HL-60 (cell line): ENCODE results near the gene FHL2.

Source experiments
- DNase-seq, 2 experiments: peaks; one replicate each; pipeline ENCODE4 v3.0.0-alpha.2; 2010 to 2020; ENCODE audit warnings: low read depth in 1 of 2, low spot score in 1 of 2
- H3K27ac ChIP-seq: fragments of 250-450 bp; sonication (Bioruptor Pico); replicated peaks from 2 replicates; pipeline ENCODE4 v1.5.1; 2020; ENCODE audit warnings: mild to moderate bottlenecking, moderate library complexity
- H3K27me3 ChIP-seq: fragments of 250-450 bp; sonication (Bioruptor Pico); 2 replicates; pipeline ENCODE4 v1.5.1; 2021; ENCODE audit warnings: mild to moderate bottlenecking, moderate library complexity; ENCODE audit not compliant: insufficient read depth, poor library complexity, severe bottlenecking
- H3K4me3 ChIP-seq: replicated peaks from 2 replicates; pipeline ENCODE4 v1.5.1; 2011; ENCODE audit warnings: mild to moderate bottlenecking, control low read depth, low read length; ENCODE audit not compliant: insufficient read depth
- CTCF ChIP-seq: IDR thresholded peaks from one replicate; pipeline ENCODE4 v1.5.1; 2011; ENCODE audit warnings: low read length, control low read depth, inconsistent platforms; ENCODE audit not compliant: insufficient read depth
- GABPA ChIP-seq: IDR thresholded peaks from 2 replicates; pipeline ENCODE4 v1.6.1; 2012; ENCODE audit warnings: low read depth
- POLR2AphosphoS5 ChIP-seq: IDR thresholded peaks from 2 replicates; pipeline ENCODE4 v1.6.1; 2012; ENCODE audit warnings: low read depth
- REST ChIP-seq: IDR thresholded peaks from 2 replicates; pipeline ENCODE4 v1.6.1; 2012; ENCODE audit warnings: low read depth; ENCODE audit not compliant: insufficient replicate concordance
- SPI1 ChIP-seq: IDR thresholded peaks from 2 replicates; pipeline ENCODE4 v1.6.1; 2012; ENCODE audit warnings: low read depth, mild to moderate bottlenecking, borderline replicate concordance

FHL2 gene

GRCh38 chr2:105421053-105421452, 22.2 kb upstream of the FHL2 start:
- H3K27me3 ChIP-seq, result peaks cover 2% of the 10 kb centered on the region
- DNase-seq, result no peak
- TF ChIP-seq REST, result no peak
- TF ChIP-seq POLR2AphosphoS5, result no peak
- TF ChIP-seq SPI1, result no peak
- no peak for TF ChIP-seq GABPA
- no peak overlapping the region for H3K27ac ChIP-seq
- H3K4me3 ChIP-seq, result no peak overlapping the region

GRCh38 chr2:105418522-105418921, 19.7 kb upstream of the FHL2 start:
- peaks cover 2% of the 10 kb centered on the region for H3K27me3 ChIP-seq
- no peak for DNase-seq
- H3K4me3 ChIP-seq, result no peak overlapping the region
- no peak for TF ChIP-seq GABPA
- TF ChIP-seq POLR2AphosphoS5, result no peak
- TF ChIP-seq REST, result no peak
- no peak for TF ChIP-seq CTCF
- no peak for TF ChIP-seq SPI1
- no peak overlapping the region for H3K27ac ChIP-seq

GRCh38 chr2:105417857-105418436, 19.1 kb upstream of the FHL2 start:
- no peak overlapping the region for H3K27ac ChIP-seq
- no peak overlapping the region for H3K4me3 ChIP-seq
- DNase-seq, result no peak
- TF ChIP-seq SPI1, result no peak
- TF ChIP-seq CTCF, result no peak
- no peak for TF ChIP-seq GABPA
- TF ChIP-seq POLR2AphosphoS5, result no peak
- TF ChIP-seq REST, result no peak
- H3K27me3 ChIP-seq, result peaks cover 2% of the 10 kb centered on the region

GRCh38 chr2:105416156-105416555, 17.3 kb upstream of the FHL2 start:
- H3K27ac ChIP-seq, result no peak overlapping the region
- TF ChIP-seq REST, result no peak
- TF ChIP-seq POLR2AphosphoS5, result no peak
- TF ChIP-seq GABPA, result no peak
- TF ChIP-seq CTCF, result no peak
- no peak for TF ChIP-seq SPI1

More at GRCh38 chr2:105416156-105416555, 17.3 kb upstream of the FHL2 start:
- H3K27me3 ChIP-seq, result peaks cover 2% of the 10 kb centered on the region
- DNase-seq, result no peak
- no peak overlapping the region for H3K4me3 ChIP-seq
